ENCODE measurements around the gene MS4A10.

Gene MS4A10

GRCh38 chr11:60844870-60845221 lies 59.7 kb downstream of the MS4A10 start:
- no peak for DNase-seq (ENCODE audit: low read depth, low spot score)
- no peak overlapping the region for H3K27ac ChIP-seq

DNA sequence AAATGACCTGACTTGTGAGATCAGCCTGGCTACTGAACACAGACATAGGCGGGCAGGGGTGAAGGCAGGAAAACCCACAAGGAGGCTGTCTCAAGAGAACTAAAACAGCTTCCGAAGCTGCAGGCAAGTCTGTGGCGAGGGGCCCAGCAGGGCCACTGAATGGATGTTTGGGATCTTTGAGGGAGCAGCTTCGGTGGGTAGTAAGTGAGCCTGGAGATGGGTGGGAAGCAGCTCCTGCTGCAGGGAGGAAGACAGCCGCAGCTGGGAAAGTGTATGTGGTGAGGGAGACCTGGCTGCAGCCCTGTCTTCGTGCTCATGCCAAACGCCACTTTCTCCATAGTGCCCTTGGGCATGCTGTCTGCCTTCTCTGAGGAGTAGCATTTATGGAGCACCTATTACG lies 60.2 kb downstream of the MS4A10 start:
- no peak for DNase-seq (ENCODE audit: low read depth, low spot score)
- no peak overlapping the region for H3K27ac ChIP-seq

DNA sequence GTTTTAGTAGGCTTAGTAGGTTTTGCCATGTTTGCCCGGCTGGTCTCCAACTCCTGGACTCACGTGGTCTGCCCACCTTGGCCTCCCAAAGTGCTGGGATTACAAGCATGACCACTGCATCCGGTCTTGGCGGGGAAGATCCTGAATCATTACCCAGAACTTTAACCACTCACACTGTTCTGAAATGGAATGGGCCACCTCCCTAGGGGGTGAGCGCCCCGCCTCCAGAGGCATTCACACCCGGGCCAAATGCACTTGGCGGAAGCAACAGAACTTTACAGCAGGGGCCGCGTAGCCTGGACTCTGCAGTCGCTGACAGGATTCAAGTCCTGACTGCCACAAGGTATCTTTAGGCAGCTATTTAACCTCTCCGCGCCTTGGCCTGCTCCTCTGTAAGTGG lies 62.1 kb downstream of the MS4A10 start:
- H3K27ac ChIP-seq = no peak overlapping the region
- no peak for DNase-seq (ENCODE audit: low read depth, low spot score)

- DNase-seq (ENCODE audit: low read depth, low spot score) = no peak
- H3K27ac ChIP-seq = no peak overlapping the region
These were observed 62.8 kb downstream of the MS4A10 start for GRCh38 chr11:60847896-60848295.

GRCh38 chr11:60848714-60849151 lies 63.6 kb downstream of the MS4A10 start:
- no peak overlapping the region for H3K27ac ChIP-seq
- DNase-seq (ENCODE audit: low read depth, low spot score) = no peak

DNA sequence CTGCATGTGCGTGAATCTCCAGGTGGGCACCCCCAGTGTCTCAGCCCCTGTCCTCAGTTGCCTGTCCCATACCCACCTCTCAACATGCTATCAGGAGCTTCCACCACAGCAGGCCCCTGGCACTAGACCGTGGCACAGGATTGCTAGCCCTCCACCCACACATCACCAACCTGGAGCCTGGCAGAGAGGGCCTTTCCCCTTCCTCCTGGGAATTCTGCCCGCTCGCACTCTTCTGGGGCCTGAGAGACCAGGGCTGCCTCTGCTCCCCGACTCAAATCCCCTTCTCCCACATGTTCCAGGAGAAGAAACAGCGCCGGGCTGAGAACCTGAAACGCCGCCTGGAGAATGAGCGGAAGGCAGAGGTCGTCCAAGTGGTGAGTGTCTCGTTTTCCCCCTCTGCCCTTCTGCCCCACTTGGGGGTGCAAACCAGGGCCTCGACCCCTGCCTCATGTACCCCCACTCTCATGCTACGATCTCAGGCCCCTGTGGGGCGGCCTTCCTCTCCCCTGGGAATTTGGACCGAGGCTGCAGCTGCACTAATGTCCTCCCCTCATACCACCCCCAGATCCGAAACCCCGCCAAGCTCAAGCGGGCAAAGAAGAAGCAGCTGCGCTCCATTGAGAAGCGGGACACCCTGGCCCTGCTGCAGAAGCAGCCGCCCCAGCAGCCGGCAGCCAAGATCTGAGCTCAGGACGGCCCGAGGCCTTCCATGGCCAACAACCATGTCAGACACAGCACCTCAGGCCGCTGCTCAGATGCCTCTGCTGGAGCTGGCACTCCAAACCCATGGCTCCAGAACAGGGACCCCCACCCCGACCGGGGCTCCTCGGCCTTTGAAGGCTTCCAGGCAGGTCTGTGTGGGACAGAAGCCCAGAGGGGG lies 64.7 kb downstream of the MS4A10 start:
- DNase-seq (ENCODE audit: low read depth, low spot score) = no peak

More for the DNA sequence above, 64.7 kb downstream of the MS4A10 start:
- no peak overlapping the region for H3K27ac ChIP-seq
